Measurements from ENCODE around the gene RETN. TPM values are rescaled to one million over a fixed set of nuclear protein-coding genes. Genes with fewer than 3 reads are reported as not detected.

RETN gene
- total RNA-seq, 1 donor from 2014 or later: not detected

DNA sequence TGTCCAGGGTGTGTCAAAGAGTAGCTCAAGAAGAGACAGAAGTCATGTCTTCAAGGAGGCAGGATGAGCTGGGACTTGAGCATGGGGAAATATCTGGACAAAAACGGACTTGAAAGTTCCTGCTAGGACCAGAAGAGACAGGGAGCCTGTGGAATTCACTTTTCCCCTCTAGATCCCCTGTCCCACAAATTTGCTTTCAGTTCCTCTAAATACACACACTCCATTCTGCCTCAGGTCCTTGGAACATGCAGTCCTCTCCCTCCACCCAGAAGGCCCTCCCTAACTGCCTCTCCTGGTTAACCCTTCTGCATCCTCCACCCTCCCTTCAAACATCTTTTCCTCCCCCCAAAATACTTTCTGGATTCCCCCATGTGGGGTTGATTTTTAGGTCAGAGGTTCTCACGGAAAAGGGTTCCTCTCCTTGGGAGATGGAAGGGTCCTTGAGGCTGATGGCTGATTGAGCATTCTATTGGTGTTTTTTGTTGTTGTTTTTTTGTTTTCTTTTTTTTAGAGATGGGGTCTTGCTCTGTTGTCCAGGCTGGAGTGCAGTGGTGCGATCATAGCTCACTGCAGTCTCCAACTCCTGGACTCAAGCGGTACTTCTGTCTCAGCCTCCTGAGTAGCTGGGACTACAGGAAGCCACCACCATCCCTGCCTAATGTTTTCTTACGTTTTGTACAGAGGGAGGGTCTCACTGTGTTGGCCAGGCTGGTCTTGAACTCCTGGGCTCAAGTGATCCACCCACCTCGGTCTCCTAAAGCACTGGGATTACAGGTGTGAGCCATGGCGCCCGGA, 6.9 kb upstream of the RETN start:
- intact Hi-C loops (cut with micrococcal nuclease): no loop called here
- H3K4me3 Mint-ChIP-seq: no peak overlapping the region
- peaks cover 10% of the 10 kb centered on the region for H3K4me1 Mint-ChIP-seq
- no peaks in the 10 kb centered on the region for H3K36me3 Mint-ChIP-seq (ENCODE audit: low read depth)
- H3K9me3 Mint-ChIP-seq: no peaks in the 10 kb centered on the region
- peaks cover 4% of the 10 kb centered on the region for H3K27me3 Mint-ChIP-seq
- H3K27ac Mint-ChIP-seq: no peak overlapping the region
- no peak for DNase-seq

DNA sequence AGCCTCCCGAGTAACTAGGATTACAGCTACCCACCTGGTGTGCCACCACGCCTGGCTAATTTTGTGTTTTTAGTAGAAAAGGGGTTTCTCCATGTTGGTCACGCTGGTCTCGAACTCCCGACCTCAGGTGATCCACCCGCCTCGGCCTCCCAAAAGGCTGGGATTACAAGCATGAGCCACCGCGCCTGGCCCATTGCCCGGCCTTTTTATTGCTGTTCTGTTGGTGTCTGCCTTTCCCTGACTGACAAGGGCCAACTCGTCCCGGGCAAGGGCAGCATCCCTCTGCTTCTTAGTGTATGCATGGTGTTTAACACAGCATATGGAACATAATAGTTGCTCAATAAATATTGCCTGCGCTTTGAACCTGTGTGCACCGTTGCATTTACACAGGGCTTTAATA, 6.2 kb upstream of the RETN start:
- H3K27me3 Mint-ChIP-seq: peaks cover 6% of the 10 kb centered on the region
- intact Hi-C loops (cut with micrococcal nuclease): no loop called here
- DNase-seq: no peak
- no peak overlapping the region for H3K4me3 Mint-ChIP-seq
- H3K9me3 Mint-ChIP-seq: no peaks in the 10 kb centered on the region
- no peak overlapping the region for H3K27ac Mint-ChIP-seq
- H3K4me1 Mint-ChIP-seq: peaks cover 5% of the 10 kb centered on the region
- H3K36me3 Mint-ChIP-seq (ENCODE audit: low read depth): no peaks in the 10 kb centered on the region

DNA sequence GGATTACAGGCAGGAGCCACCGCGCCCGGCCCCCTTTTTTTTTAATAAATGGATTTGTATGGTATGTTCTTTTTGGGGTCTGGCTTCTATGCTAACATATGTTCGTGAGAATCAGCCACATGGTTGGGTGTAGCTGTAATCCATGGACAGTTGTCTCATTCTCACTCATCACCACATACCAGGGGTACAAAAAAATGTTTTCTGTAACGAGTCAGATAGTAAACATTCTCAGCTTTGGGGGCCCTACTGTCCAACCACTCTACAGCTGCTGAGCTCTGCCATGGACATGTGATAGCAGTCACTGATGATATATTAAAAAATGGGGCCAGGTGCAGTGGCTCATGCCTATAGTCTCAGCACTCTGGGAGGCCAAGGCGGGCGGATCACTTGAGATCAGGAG, 5.1 kb upstream of the RETN start:
- no peak for DNase-seq
- Mint-ChIP-seq H3K4me3 (no peak overlapping the region), H3K36me3 (ENCODE audit: low read depth) (no peaks in the 10 kb centered on the region), H3K27me3 (peaks cover 6% of the 10 kb centered on the region), H3K9me3 (no peaks in the 10 kb centered on the region), H3K27ac (no peak overlapping the region), H3K4me1 (no peaks in the 10 kb centered on the region)
- intact Hi-C loops (cut with micrococcal nuclease): no loop called here

DNA sequence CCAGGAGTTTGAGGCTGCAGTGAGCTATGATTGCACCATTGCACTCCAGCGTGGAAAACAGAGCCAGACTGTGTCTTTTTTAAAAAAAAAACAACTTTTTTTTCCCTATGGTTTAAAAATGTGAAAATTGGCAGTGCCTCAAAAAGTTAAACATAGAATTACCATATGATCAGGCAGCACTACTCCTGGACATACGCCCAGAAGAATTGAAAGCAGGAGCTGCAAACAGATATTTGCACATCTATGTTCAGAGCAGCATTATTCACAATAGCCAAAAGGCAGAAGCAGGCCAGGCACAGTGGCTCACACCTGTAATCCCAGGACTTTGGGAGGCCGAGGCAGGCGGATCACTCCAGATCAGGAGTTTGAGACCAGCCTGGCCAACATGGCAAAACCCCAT, 3.8 kb upstream of the RETN start:
- Mint-ChIP-seq H3K9me3 (no peaks in the 10 kb centered on the region), H3K27me3 (peaks cover 13% of the 10 kb centered on the region), H3K4me1 (peaks cover 4% of the 10 kb centered on the region), H3K4me3 (no peak overlapping the region), H3K36me3 (ENCODE audit: low read depth) (no peaks in the 10 kb centered on the region), H3K27ac (no peak overlapping the region)
- DNase-seq: no peak
- intact Hi-C loops (cut with micrococcal nuclease): no loop called here

DNA sequence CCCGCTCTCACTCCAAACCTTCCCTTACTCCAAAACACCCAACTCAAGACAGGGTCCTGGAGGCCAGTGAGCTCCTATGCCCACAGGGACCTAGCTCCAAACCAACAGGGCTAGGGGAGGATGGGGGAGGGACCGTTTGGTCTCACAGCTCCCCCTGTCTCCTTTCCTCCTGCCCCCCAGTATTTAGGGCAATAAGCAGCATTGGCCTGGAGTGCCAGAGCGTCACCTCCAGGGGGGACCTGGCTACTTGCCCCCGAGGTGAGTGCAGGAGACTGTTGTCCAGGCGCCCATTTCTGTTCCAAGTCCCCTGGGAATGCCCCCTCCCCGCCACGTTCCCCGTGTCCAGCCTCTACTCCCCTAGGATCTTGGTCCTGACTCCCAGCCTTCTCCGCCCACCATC, 792 bp downstream of the RETN start:
- no peaks in the 10 kb centered on the region for H3K36me3 Mint-ChIP-seq (ENCODE audit: low read depth)
- no peak overlapping the region for H3K4me3 Mint-ChIP-seq
- DNase-seq: no peak
- peaks cover 32% of the 10 kb centered on the region for H3K27me3 Mint-ChIP-seq
- intact Hi-C loops (cut with micrococcal nuclease): no loop called here
- no peaks in the 10 kb centered on the region for H3K9me3 Mint-ChIP-seq
- H3K4me1 Mint-ChIP-seq: peaks cover 14% of the 10 kb centered on the region
- H3K27ac Mint-ChIP-seq: no peak overlapping the region

DNA sequence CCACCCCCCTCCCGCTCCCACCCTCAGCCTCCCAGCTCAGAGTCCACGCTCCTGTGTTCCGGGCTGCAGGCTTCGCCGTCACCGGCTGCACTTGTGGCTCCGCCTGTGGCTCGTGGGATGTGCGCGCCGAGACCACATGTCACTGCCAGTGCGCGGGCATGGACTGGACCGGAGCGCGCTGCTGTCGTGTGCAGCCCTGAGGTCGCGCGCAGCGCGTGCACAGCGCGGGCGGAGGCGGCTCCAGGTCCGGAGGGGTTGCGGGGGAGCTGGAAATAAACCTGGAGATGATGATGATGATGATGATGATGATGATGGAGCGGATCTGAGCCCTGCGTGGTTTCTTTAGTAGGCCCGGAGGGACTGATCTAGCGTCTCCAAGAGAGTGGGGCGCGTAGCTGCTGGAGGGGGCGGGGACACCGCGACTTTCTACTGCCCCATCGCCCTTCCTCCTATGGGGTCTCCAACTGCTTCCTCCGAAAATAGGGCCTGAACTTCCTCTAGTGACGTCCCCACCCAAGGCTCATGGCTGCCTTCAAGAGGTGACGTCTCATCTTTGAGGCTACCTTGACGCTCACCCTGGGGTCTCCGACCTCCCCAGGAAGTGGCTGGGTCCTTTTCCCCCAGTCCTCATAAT, 1.4 kb downstream of the RETN start:
- intact Hi-C loops (cut with micrococcal nuclease): no loop called here
- no peaks in the 10 kb centered on the region for H3K9me3 Mint-ChIP-seq
- H3K36me3 Mint-ChIP-seq (ENCODE audit: low read depth): no peaks in the 10 kb centered on the region
- peak overlapping the region; percentile 79 for H3K4me3 Mint-ChIP-seq
- no peak overlapping the region for H3K27ac Mint-ChIP-seq
- H3K27me3 Mint-ChIP-seq: peaks cover 32% of the 10 kb centered on the region
- peak; percentile 78 for DNase-seq
- peaks cover 14% of the 10 kb centered on the region for H3K4me1 Mint-ChIP-seq

DNA sequence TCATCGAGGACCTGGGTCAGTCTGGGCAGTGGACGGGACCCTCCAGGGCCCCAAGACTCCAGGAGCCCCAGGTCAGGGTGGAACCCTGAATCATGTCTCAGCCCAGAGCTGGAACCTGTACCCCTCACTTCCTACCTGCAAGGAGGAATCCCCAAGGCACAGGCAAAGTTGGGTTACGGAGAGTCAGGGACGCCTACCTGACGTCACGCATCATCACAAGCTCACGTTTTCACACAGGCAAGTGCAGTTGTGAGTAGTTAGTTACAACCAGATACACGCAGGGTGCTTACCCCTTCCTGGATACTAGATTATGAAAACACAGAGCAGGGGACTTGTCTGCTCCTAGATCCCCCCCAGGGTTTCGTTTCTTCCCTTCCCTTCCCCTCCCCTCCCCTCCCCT, 1.9 kb downstream of the RETN start:
- no peak for DNase-seq
- Mint-ChIP-seq H3K36me3 (ENCODE audit: low read depth) (no peaks in the 10 kb centered on the region), H3K27ac (no peak overlapping the region), H3K27me3 (peaks cover 31% of the 10 kb centered on the region), H3K9me3 (no peaks in the 10 kb centered on the region), H3K4me3 (peak overlapping the region; percentile 79), H3K4me1 (peaks cover 15% of the 10 kb centered on the region)
- intact Hi-C loops (cut with micrococcal nuclease): no loop called here

DNA sequence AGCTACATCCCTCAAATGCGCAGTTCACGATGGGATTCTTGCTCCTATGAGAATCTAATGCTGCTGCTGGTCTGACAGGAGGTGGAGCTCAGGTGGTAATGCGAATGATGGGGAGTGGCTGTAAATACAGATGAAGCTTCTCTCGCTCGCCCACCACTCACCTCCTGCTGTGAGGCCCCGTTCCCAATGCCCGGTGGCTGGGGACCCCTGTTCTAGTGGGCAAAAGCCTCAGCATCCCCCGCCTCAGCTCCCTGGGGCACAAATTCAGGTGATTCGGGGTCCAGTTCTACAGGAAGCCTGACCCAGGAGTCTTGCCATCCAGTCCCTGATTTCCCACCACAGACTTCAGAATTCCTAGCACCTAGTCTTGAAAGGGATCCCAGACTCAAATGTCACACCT, 3.7 kb downstream of the RETN start:
- intact Hi-C loops (cut with micrococcal nuclease): no loop called here
- H3K36me3 Mint-ChIP-seq (ENCODE audit: low read depth): no peaks in the 10 kb centered on the region
- peaks cover 38% of the 10 kb centered on the region for H3K27me3 Mint-ChIP-seq
- H3K4me3 Mint-ChIP-seq: no peak overlapping the region
- H3K4me1 Mint-ChIP-seq: peaks cover 28% of the 10 kb centered on the region
- no peak overlapping the region for H3K27ac Mint-ChIP-seq
- no peaks in the 10 kb centered on the region for H3K9me3 Mint-ChIP-seq
- no peak for DNase-seq

DNA sequence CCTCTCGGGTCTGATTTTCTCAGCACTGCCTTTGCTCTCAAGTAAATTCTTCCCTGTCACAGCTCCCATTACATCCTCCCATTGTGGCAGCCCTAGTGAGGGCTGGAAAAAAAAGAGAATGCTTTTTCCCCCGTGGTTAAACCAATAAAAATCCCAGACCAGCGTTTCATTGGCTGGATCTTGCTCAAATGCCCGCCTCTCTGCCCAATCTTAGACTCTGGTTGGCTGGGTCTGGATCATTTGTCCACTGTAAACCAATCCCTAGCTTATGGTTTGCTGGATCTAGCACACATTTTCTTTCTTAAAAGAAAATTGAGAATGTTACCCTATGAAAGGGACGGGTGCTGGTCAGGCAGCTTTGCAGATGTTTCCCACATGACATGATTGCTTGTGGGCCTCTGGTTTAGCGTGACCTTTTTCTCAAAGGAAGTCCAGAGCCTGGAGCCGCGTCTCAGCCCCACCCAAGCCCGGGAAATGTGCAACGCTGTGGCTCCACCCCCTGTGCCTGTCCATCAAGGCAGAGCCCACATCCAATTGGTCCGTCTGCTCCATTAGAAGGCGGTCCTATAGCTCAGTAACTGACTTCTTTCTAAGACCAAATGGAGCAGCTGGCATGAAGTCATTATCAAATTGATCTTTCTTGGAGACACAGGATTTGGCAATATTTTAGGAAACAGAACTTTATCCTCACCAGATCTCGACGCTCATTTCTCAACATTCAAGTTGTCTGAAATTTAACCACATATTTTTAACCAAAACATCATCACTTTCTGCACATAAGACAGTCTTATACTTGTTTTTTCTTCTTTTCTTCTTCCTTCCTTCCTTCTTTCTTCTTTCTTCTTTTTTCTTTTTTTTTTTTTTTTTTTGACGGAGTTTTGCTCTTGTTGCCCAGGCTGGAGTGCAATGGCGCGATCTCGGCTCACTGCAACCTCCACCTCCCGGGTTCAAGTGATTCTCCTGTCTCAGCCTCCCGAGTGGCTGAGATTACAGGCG, 5.5 kb downstream of the RETN start:
- Mint-ChIP-seq H3K9me3 (no peaks in the 10 kb centered on the region), H3K4me1 (peaks cover 39% of the 10 kb centered on the region), H3K36me3 (ENCODE audit: low read depth) (no peaks in the 10 kb centered on the region), H3K4me3 (no peak overlapping the region), H3K27ac (no peak overlapping the region), H3K27me3 (peaks cover 43% of the 10 kb centered on the region)
- intact Hi-C loops (cut with micrococcal nuclease): no loop called here
- peak; percentile 78 for DNase-seq

DNA sequence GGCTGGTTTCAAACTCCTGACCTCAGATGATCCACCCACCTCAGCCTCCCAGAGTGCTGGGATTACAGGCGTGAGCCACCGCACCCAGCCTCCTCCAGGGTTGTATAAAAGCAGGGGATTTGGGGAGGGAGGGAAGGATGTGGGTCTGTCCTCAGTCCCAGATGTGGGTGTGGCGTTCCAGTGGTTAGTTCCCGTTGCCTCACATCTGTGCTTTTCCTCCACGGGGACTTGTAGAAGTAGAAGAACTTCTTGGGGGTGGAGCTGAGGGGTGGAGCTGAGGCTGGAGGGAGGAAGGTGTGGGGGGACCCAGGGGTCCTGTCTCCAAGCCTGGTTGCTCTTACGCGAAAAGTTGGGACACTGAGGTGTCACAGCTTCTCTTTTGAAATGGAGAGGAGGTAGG, 7.5 kb downstream of the RETN start:
- Mint-ChIP-seq H3K36me3 (ENCODE audit: low read depth) (no peaks in the 10 kb centered on the region), H3K9me3 (no peaks in the 10 kb centered on the region), H3K27me3 (peaks cover 30% of the 10 kb centered on the region), H3K27ac (no peak overlapping the region), H3K4me1 (peaks cover 43% of the 10 kb centered on the region), H3K4me3 (peak overlapping the region; percentile 50)
- intact Hi-C loops (cut with micrococcal nuclease): no loop called here
- no peak for DNase-seq

DNA sequence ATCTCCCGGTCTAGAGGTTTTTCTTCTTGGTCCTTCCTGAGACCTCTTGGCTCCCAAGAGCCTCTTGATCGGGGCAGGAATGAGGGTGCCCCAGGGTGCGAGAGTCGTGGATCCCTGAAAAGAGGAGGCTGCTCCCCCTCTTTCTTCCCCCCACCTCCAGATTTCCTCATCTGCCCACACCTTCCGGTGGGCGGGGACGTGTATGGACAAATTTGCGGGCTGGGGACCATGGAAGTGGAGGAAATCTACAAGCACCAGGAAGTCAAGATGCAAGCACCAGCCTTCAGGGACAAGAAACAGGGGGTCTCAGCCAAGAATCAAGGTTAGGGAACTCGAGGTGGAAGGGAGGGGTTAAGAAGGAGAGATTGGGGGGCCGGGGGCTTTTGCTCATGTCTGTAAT, 8.0 kb downstream of the RETN start, which contains the start of gene MCEMP1:
Gene MCEMP1, plus strand, starts transcription at position 237 of the 400 bp plus-strand sequence. Its CDS starts 31 bp downstream, at position 268.
- H3K4me3 Mint-ChIP-seq: peak within 1 kb of the TSS; percentile 50

DNA sequence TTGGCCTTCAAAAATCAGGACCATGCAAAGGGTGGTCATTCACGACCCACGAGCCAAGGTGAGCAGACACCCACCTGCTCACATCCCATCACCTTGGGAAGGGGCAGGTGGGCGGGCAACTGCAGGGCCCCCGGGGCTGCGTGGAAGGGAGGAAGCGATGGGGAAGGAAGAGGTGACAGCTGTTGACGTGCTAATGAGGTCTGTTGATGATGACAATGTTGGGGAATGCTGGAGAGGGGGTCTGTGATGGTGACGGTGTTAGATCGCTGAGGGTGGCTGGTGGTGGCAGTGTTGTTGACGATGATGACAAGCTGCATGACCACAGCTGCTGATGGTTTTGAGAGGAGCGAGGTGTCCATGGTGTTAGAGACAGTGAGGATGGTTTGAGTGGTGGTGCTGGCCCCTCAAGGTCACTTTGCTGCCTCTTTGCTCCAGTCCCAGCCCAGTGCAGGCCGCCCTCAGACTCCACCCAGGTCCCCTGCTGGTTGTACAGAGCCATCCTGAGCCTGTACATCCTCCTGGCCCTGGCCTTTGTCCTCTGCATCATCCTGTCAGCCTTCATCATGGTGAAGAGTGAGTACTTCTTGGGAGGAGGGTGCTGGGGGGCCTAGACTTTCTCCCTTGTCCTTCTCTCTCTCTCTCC, 8.9 kb downstream of the RETN start:
- Mint-ChIP-seq H3K27ac (peak overlapping the region; percentile 23), H3K36me3 (ENCODE audit: low read depth) (peaks cover 6% of the 10 kb centered on the region), H3K9me3 (no peaks in the 10 kb centered on the region), H3K4me3 (no peak overlapping the region), H3K27me3 (peaks cover 26% of the 10 kb centered on the region), H3K4me1 (peaks cover 46% of the 10 kb centered on the region)
- intact Hi-C loops (cut with micrococcal nuclease): loop anchor here (2.0 kb wide), 1 partner anchor 129 kb away; no protein-coding TSS in a partner anchor
- no peak for DNase-seq

More for the DNA sequence above, 8.0 kb downstream of the RETN start, which contains the start of gene MCEMP1:
- H3K9me3 Mint-ChIP-seq: no peaks in the 10 kb centered on the region
- DNase-seq: no peak
- peaks cover 2% of the 10 kb centered on the region for H3K36me3 Mint-ChIP-seq (ENCODE audit: low read depth)
- H3K4me1 Mint-ChIP-seq: peaks cover 45% of the 10 kb centered on the region
- peaks cover 27% of the 10 kb centered on the region for H3K27me3 Mint-ChIP-seq
- H3K27ac Mint-ChIP-seq: peak within 1 kb of the TSS; percentile 48
- intact Hi-C loops (cut with micrococcal nuclease): no loop called here
